ENCODE data around the gene FRMD5.

The FRMD5 gene

GRCh38 chr15:43931790-43932435 is 263.2 kb downstream of the FRMD5 start:
- DNase-seq (ENCODE audit: low read depth in 2 of 3, low spot score in 2 of 3): no peak

- DNase-seq (ENCODE audit: low read depth in 2 of 3, low spot score in 2 of 3): no peak
Observed at GRCh38 chr15:43931119-43931518, 264.0 kb downstream of the FRMD5 start.

GRCh38 chr15:43930556-43930955 is 264.5 kb downstream of the FRMD5 start:
- DNase-seq (ENCODE audit: low read depth in 2 of 3, low spot score in 2 of 3): no peak

GRCh38 chr15:43930079-43930478 is 265.0 kb downstream of the FRMD5 start:
- no peak for DNase-seq (ENCODE audit: low read depth in 2 of 3, low spot score in 2 of 3)

GRCh38 chr15:43928152-43928551 is 266.9 kb downstream of the FRMD5 start:
- no peak for DNase-seq (ENCODE audit: low read depth in 2 of 3, low spot score in 2 of 3)

GRCh38 chr15:43927203-43927602 is 267.9 kb downstream of the FRMD5 start:
- DNase-seq (ENCODE audit: low read depth in 2 of 3, low spot score in 2 of 3): no peak

GRCh38 chr15:43923553-43923952 is 271.5 kb downstream of the FRMD5 start:
- no peak for DNase-seq (ENCODE audit: low read depth in 2 of 3, low spot score in 2 of 3)

GRCh38 chr15:43922021-43922420 is 273.1 kb downstream of the FRMD5 start:
- no peak for DNase-seq (ENCODE audit: low read depth in 2 of 3, low spot score in 2 of 3)

- no peak for DNase-seq (ENCODE audit: low read depth in 2 of 3, low spot score in 2 of 3)
Observed at GRCh38 chr15:43920815-43921214, 274.3 kb downstream of the FRMD5 start.

- DNase-seq (ENCODE audit: low read depth in 2 of 3, low spot score in 2 of 3): no peak
Observed at GRCh38 chr15:43920254-43920600, 274.8 kb downstream of the FRMD5 start.

- no peak for DNase-seq (ENCODE audit: low read depth in 2 of 3, low spot score in 2 of 3)
Observed at GRCh38 chr15:43919540-43920253, 275.4 kb downstream of the FRMD5 start.

- no peak for DNase-seq (ENCODE audit: low read depth in 2 of 3, low spot score in 2 of 3)
Observed at GRCh38 chr15:43918717-43919116, 276.4 kb downstream of the FRMD5 start.

- no peak for DNase-seq (ENCODE audit: low read depth in 2 of 3, low spot score in 2 of 3)
Observed at GRCh38 chr15:43916326-43916660, 278.8 kb downstream of the FRMD5 start.

GRCh38 chr15:43915631-43916325 is 279.3 kb downstream of the FRMD5 start:
- DNase-seq (ENCODE audit: low read depth in 2 of 3, low spot score in 2 of 3): no peak

GRCh38 chr15:43913941-43914340 is 281.1 kb downstream of the FRMD5 start:
- DNase-seq (ENCODE audit: low read depth in 2 of 3, low spot score in 2 of 3): no peak

- DNase-seq (ENCODE audit: low read depth in 2 of 3, low spot score in 2 of 3): no peak
Observed at GRCh38 chr15:43913026-43913780, 281.9 kb downstream of the FRMD5 start.

GRCh38 chr15:43912208-43912607 is 282.9 kb downstream of the FRMD5 start:
- DNase-seq (ENCODE audit: low read depth in 2 of 3, low spot score in 2 of 3): no peak

GRCh38 chr15:43911235-43911781 is 283.8 kb downstream of the FRMD5 start:
- no peak for DNase-seq (ENCODE audit: low read depth in 2 of 3, low spot score in 2 of 3)

GRCh38 chr15:43908516-43909050 is 286.5 kb downstream of the FRMD5 start:
- DNase-seq (ENCODE audit: low read depth in 2 of 3, low spot score in 2 of 3): no peak

- DNase-seq (ENCODE audit: low read depth in 2 of 3, low spot score in 2 of 3): no peak
Observed at GRCh38 chr15:43905755-43906154, 289.3 kb downstream of the FRMD5 start.

- peak in 2 of 3 experiments; percentile 36 to 57 for DNase-seq (ENCODE audit: low read depth in 2 of 3, low spot score in 2 of 3)
Observed at GRCh38 chr15:43903864-43904290, 291.2 kb downstream of the FRMD5 start.
